H1 (cell line): Measurements from ENCODE around the gene AGBL4. TPM values are rescaled to one million over a fixed set of nuclear protein-coding genes. Genes with fewer than 3 reads are reported as not detected.

ENCODE experiments used
- CTCF ChIA-PET: fragments of 300-600 bp; sonication (Branson Sonifier 250); formaldehyde crosslinking; loops from one replicate; lab custom pipeline; 2021; ENCODE audit not compliant: partially characterized antibody; lab: Charles Lee
- POLR2A ChIA-PET: fragments of 300-600 bp; sonication (Branson Sonifier 250); formaldehyde crosslinking; loops from one replicate; lab custom pipeline; 2021; ENCODE audit warnings: inconsistent platforms; ENCODE audit not compliant: partially characterized antibody; lab: Charles Lee
- DNase-seq, 2 experiments: peaks; one replicate each; pipeline versions ENCODE4 v3.0.0 to v3.0.0-alpha.2; 2010 to 2022; ENCODE audit warnings: low spot score in 2 of 2, low read depth in 1 of 2, mixed read lengths in 1 of 2
- FAIRE-seq: peaks from 2 replicates; lab custom pipeline; 2011; peaks lifted over from hg19 to GRCh38; lab: Jason Lieb, UNC
- H2AFZ ChIP-seq: 2 replicates; pipeline ENCODE4 v1.8.1; 2012; ENCODE audit warnings: low read length, inconsistent platforms
- H2AK5ac ChIP-seq: 2 replicates; pipeline ENCODE4 v1.6.1; 2013; ENCODE audit warnings: low read depth, low read length
- H2BK120ac ChIP-seq: replicated peaks from 2 replicates; pipeline ENCODE3; 2013; ENCODE audit warnings: low read depth, low read length, inconsistent platforms
- H2BK12ac ChIP-seq: 2 replicates; pipeline ENCODE4 v1.6.1; 2013; ENCODE audit warnings: low read depth, low read length
- H2BK15ac ChIP-seq: 2 replicates; pipeline ENCODE4 v1.6.1; 2013; ENCODE audit warnings: low read length
- H2BK20ac ChIP-seq: 2 replicates; pipeline ENCODE4 v1.6.1; 2013; ENCODE audit warnings: low read length
- H2BK5ac ChIP-seq: 2 replicates; pipeline ENCODE4 v1.6.1; 2013; ENCODE audit warnings: low read depth, low read length
- H3K14ac ChIP-seq: 2 replicates; pipeline ENCODE4 v1.6.1; 2013; ENCODE audit warnings: inconsistent platforms; ENCODE audit not compliant: insufficient read length
- H3K18ac ChIP-seq: 2 replicates; pipeline ENCODE4 v1.6.1; 2013; ENCODE audit warnings: low read length; ENCODE audit errors: extremely low read depth
- H3K23ac ChIP-seq: 2 replicates; pipeline ENCODE4 v1.6.1; 2013; ENCODE audit warnings: inconsistent platforms; ENCODE audit not compliant: insufficient read length
- H3K23me2 ChIP-seq: 2 replicates; pipeline ENCODE4 v1.6.1; 2013; ENCODE audit warnings: low read depth, low read length
- H3K27ac ChIP-seq: 2 replicates; pipeline ENCODE4 v1.6.1; 2011; ENCODE audit warnings: low read depth, low read length, inconsistent platforms
- H3K27me3 ChIP-seq, 4 experiments: replicated peaks in 1 of 4; 1 replicate in 1 of 4; 2 replicates in 3 of 4; pipeline versions ENCODE4 v1.6.1 to v1.8.1; 2011 to 2013; ENCODE audit warnings: low read length in 3 of 4, mild to moderate bottlenecking in 3 of 4, inconsistent platforms in 2 of 4, mixed read lengths in 2 of 4, moderate library complexity in 1 of 4; ENCODE audit not compliant: control insufficient read depth in 3 of 4, insufficient read depth in 3 of 4; ENCODE audit errors: extremely low read depth in 1 of 4
- H3K36me3 ChIP-seq, 4 experiments: 2 replicates each; pipeline versions ENCODE4 v1.6.1 to v1.8.1; 2011 to 2013; ENCODE audit warnings: mild to moderate bottlenecking in 4 of 4, low read length in 3 of 4, moderate library complexity in 2 of 4, control low read depth in 1 of 4, inconsistent platforms in 1 of 4; ENCODE audit not compliant: insufficient read depth in 4 of 4, control insufficient read depth in 2 of 4
- H3K4ac ChIP-seq: replicated peaks from 2 replicates; pipeline ENCODE3; 2013; ENCODE audit warnings: low read length, low read depth, mixed read lengths, inconsistent platforms; ENCODE audit not compliant: insufficient read length
- H3K4me1 ChIP-seq, 4 experiments: replicated peaks in 1 of 4; 1 replicate in 1 of 4; 2 replicates in 3 of 4; pipeline versions ENCODE4 v1.6.1 to v1.8.1; 2011 to 2013; ENCODE audit warnings: low read length in 3 of 4, inconsistent platforms in 2 of 4, mixed read lengths in 1 of 4; ENCODE audit not compliant: insufficient read depth in 4 of 4, control insufficient read depth in 3 of 4
- H3K4me2 ChIP-seq, 2 experiments: 2 replicates each; pipeline versions ENCODE4 v1.6.1 to v1.8.1; 2011 to 2013; ENCODE audit warnings: low read depth in 2 of 2, low read length in 2 of 2, control low read depth in 1 of 2, inconsistent platforms in 1 of 2, mild to moderate bottlenecking in 1 of 2; ENCODE audit not compliant: insufficient read depth in 1 of 2
- H3K4me3 ChIP-seq, 4 experiments: fragments of 200-600, 300-600 bp in 1 of 4; sonication (generic), shearing (Covaris generic), sonication (Bioruptor Twin) in 1 of 4; 2 replicates each; pipeline versions ENCODE4 v1.5.1 to v1.8.1; 2011 to 2016; ENCODE audit warnings: low read length in 4 of 4, low read depth in 3 of 4, control low read depth in 2 of 4, inconsistent platforms in 2 of 4, mild to moderate bottlenecking in 2 of 4, mixed read lengths in 1 of 4, moderate library complexity in 1 of 4; ENCODE audit not compliant: insufficient read depth in 2 of 4; ENCODE audit errors: extremely low read depth in 1 of 4
- H3K56ac ChIP-seq: replicated peaks from 2 replicates; pipeline ENCODE3; 2013; ENCODE audit warnings: low read depth, mild to moderate bottlenecking, mixed read lengths, low read length, inconsistent platforms; ENCODE audit not compliant: insufficient read length
- H3K79me1 ChIP-seq: 2 replicates; pipeline ENCODE4 v1.6.1; 2013; ENCODE audit warnings: low read depth, low read length, control low read depth
- H3K79me2 ChIP-seq, 2 experiments: 2 replicates each; pipeline versions ENCODE4 v1.6.1 to v1.8.1; 2012 to 2013; ENCODE audit warnings: low read length in 2 of 2, mild to moderate bottlenecking in 2 of 2, inconsistent platforms in 1 of 2; ENCODE audit not compliant: insufficient read depth in 2 of 2, control insufficient read depth in 1 of 2
- H3K9ac ChIP-seq, 4 experiments: replicated peaks in 1 of 4; 1 replicate in 1 of 4; 2 replicates in 3 of 4; pipeline versions ENCODE4 v1.6.1 to v1.8.1; 2011 to 2013; ENCODE audit warnings: low read depth in 3 of 4, low read length in 3 of 4, control low read depth in 2 of 4, mild to moderate bottlenecking in 2 of 4, moderate library complexity in 2 of 4, inconsistent platforms in 1 of 4; ENCODE audit errors: extremely low read depth in 1 of 4
- H3K9me3 ChIP-seq, 2 experiments: 2 replicates each; pipeline versions ENCODE4 v1.6.1 to v1.8.1; 2012 to 2013; ENCODE audit warnings: mild to moderate bottlenecking in 2 of 2, moderate library complexity in 2 of 2, control low read depth in 1 of 2, inconsistent platforms in 1 of 2, low read depth in 1 of 2, low read length in 1 of 2, mixed read lengths in 1 of 2; ENCODE audit not compliant: insufficient read depth in 2 of 2
- H4K20me1 ChIP-seq, 2 experiments: replicated peaks in 1 of 2; 2 replicates each; pipeline versions ENCODE3 to v1.8.1; 2011 to 2013; ENCODE audit warnings: inconsistent platforms in 2 of 2, low read length in 2 of 2, mild to moderate bottlenecking in 1 of 2; ENCODE audit not compliant: insufficient read depth in 2 of 2, control insufficient read depth in 1 of 2
- H4K5ac ChIP-seq: 2 replicates; pipeline ENCODE4 v1.6.1; 2013; ENCODE audit warnings: low read length, low read depth, mixed read lengths, inconsistent platforms; ENCODE audit not compliant: insufficient read length
- H4K8ac ChIP-seq: 2 replicates; pipeline ENCODE4 v1.8.0; 2013; ENCODE audit warnings: mild to moderate bottlenecking, moderate library complexity, low read length, inconsistent platforms; ENCODE audit not compliant: insufficient read depth; ENCODE audit errors: extremely low read depth
- H4K91ac ChIP-seq: replicated peaks from 2 replicates; pipeline ENCODE3; 2013; ENCODE audit warnings: low read length, mixed read lengths, inconsistent platforms; ENCODE audit not compliant: insufficient read length
- BACH1 ChIP-seq: IDR thresholded peaks from 2 replicates; pipeline ENCODE4 v1.6.1; 2012; ENCODE audit warnings: low read length, improper control_type of control experiment
- BRCA1 ChIP-seq: IDR thresholded peaks from 2 replicates; pipeline ENCODE4 v1.6.1; 2012; ENCODE audit warnings: low read depth, low read length, improper control_type of control experiment
- CBX5 ChIP-seq: fragments of 300-800, 300-1000 bp; sonication (generic); IDR thresholded peaks from 2 replicates; pipeline ENCODE4 v1.7.1; 2016; ENCODE audit warnings: antibody characterized with exemption, low read length, low read depth
- CEBPB ChIP-seq: IDR thresholded peaks from 2 replicates; pipeline ENCODE4 v1.6.1; 2012; ENCODE audit warnings: low read depth, low read length
- CTBP2 ChIP-seq: IDR thresholded peaks from 2 replicates; pipeline ENCODE4 v1.7.0; 2011; ENCODE audit warnings: borderline replicate concordance, mild to moderate bottlenecking, moderate library complexity, mixed read lengths, low read length; ENCODE audit not compliant: insufficient read depth, insufficient read length
- E2F6 ChIP-seq: IDR thresholded peaks from 2 replicates; pipeline ENCODE4 v1.6.1; 2012; ENCODE audit warnings: inconsistent platforms
- EGR1 ChIP-seq: IDR thresholded peaks from 2 replicates; pipeline ENCODE4 v1.6.1; 2011; ENCODE audit warnings: low read depth, low read length, borderline replicate concordance
- EZH2 ChIP-seq: fragments of 200-600 bp; sonication (generic); IDR thresholded peaks from 2 replicates; pipeline ENCODE4 v1.7.1; 2012; ENCODE audit warnings: low read depth, mild to moderate bottlenecking, moderate library complexity, low read length, inconsistent platforms; ENCODE audit not compliant: severe bottlenecking
- NRF1 ChIP-seq: IDR thresholded peaks from 2 replicates; pipeline ENCODE4 v1.6.1; 2011; ENCODE audit warnings: mild to moderate bottlenecking, low read depth, low read length, improper control_type of control experiment
- RNF2 ChIP-seq: fragments of 200-900, 300-1000 bp; sonication (generic); IDR thresholded peaks from 2 replicates; pipeline ENCODE4 v1.7.1; 2016; ENCODE audit warnings: borderline replicate concordance, low read depth, mild to moderate bottlenecking, antibody characterized with exemption, low read length; ENCODE audit not compliant: poor library complexity, severe bottlenecking; ENCODE audit errors: missing control alignments
- SAP30 ChIP-seq: fragments of 300-600 bp; sonication (generic); IDR thresholded peaks from 2 replicates; pipeline ENCODE4 v1.7.1; 2012; ENCODE audit warnings: low read length, moderate library complexity, mild to moderate bottlenecking, inconsistent platforms; ENCODE audit not compliant: insufficient read depth, insufficient replicate concordance
- TCF12 ChIP-seq: IDR thresholded peaks from 2 replicates; pipeline ENCODE4 v1.6.1; 2011; ENCODE audit warnings: low read depth, mild to moderate bottlenecking, low read length
- YY1 ChIP-seq: IDR thresholded peaks from 2 replicates; pipeline ENCODE4 v1.6.1; 2011; ENCODE audit warnings: low read depth, mild to moderate bottlenecking, low read length
- WGBS, 2 experiments: shearing (Covaris generic) in 1 of 2; methylation state at CpG; one replicate each; pipeline versions ENCODE4 v1.1.6 to v1.1.7; 2013 to 2015; ENCODE audit warnings: low lambda C conversion rate in 2 of 2, mixed read lengths in 2 of 2, inconsistent platforms in 1 of 2, low coverage in 1 of 2, missing lambda C conversion rate in 1 of 2; ENCODE audit not compliant: insufficient replicate concordance in 2 of 2, insufficient coverage in 1 of 2, insufficient read length in 1 of 2; ENCODE audit errors: extremely low coverage in 1 of 2, missing lambda C conversion rate in 1 of 2; 5-methylcytosine and 5-hydroxymethylcytosine counted together
- polyA plus RNA-seq, 7 experiments: library from polyadenylated mRNA; depleted of rRNA in 3 of 7; stranded (reverse) in 5 of 7; unstranded in 2 of 7; fragments of >200 nt in 5 of 7; fragments of 200-250 nt in 2 of 7; gene quantifications; 1 replicate in 5 of 7; 2 replicates in 1 of 7; 4 replicates in 1 of 7; pipeline versions ENCODE4 v1.2.1 to v1.2.3, GENCODE V29; 2011 to 2013; ENCODE audit warnings: missing spikeins in 2 of 7, mixed read lengths in 2 of 7
- total RNA-seq: library from RNA; stranded (reverse); fragmentation: NEBNext Ultra II Directional; extraction: Animal tissue kit (Norgen Biotek cat#: 25700); gene quantifications from 2 replicates; pipeline ENCODE4 v1.2.1, GENCODE V29; 2021

Gene AGBL4
- total and polyA plus RNA-seq, 2 of the 8 experiments (the other 6 are each of a cell fraction or from before 2014, with no cell fraction given), result 0.41 to 0.45 TPM

GRCh38 chr1:49971088-49971487 lies 52.7 kb downstream of the AGBL4 start:
- no peak overlapping the region for H3K27ac ChIP-seq
- WGBS, 2 experiments, result 89% methylated on average over 2 of the region's 2 CpGs; no CpG with 5 or more reads in 1 of the 2 experiments
- no peak overlapping the region for H3K4ac ChIP-seq
- H3K79me1 ChIP-seq, result no peaks in the 10 kb centered on the region
- H3K4me1 ChIP-seq, result no peaks in the 10 kb centered on the region
- H4K5ac ChIP-seq, result no peak overlapping the region
- DNase-seq, result no peak
- no peak overlapping the region for H3K4me3 ChIP-seq
- H3K9me3 ChIP-seq, result peaks cover 41 to 52% of the 10 kb centered on the region in 2 experiments
- H2BK12ac ChIP-seq, result no peak overlapping the region
- H3K56ac ChIP-seq, result no peak overlapping the region
- no peak overlapping the region for H3K4me2 ChIP-seq
- TF ChIP-seq RNF2, result no peak
- no peak for TF ChIP-seq CTBP2
- no peak for TF ChIP-seq EGR1
- TF ChIP-seq BRCA1, result no peak
- TF ChIP-seq EZH2, result no peak
- TF ChIP-seq TCF12, result no peak
- no peak for TF ChIP-seq CEBPB
- no peak for TF ChIP-seq SAP30
- no peak for TF ChIP-seq YY1
- TF ChIP-seq E2F6, result no peak
- TF ChIP-seq CBX5, result no peak
- no peak for TF ChIP-seq NRF1
- TF ChIP-seq BACH1, result no peak
- no peaks in the 10 kb centered on the region; the same call in 1 of the 2 replicates for H3K23me2 ChIP-seq
- CTCF ChIA-PET, result interaction anchor here (0.6 kb wide), 1 partner anchor 871 kb away, joined by 3 read pairs; no protein-coding TSS in a partner anchor
- no peaks in the 10 kb centered on the region for H3K36me3 ChIP-seq
- FAIRE-seq, result no peak
- no peak overlapping the region for H4K91ac ChIP-seq
- no peak overlapping the region for H2BK15ac ChIP-seq
- H2BK5ac ChIP-seq, result no peak overlapping the region
- no peaks in the 10 kb centered on the region for H3K79me2 ChIP-seq
- no peak overlapping the region for H2AFZ ChIP-seq
- no peak overlapping the region for H3K23ac ChIP-seq
- no peak overlapping the region for H3K14ac ChIP-seq
- no peak overlapping the region for H4K8ac ChIP-seq
- no peak overlapping the region for H3K18ac ChIP-seq
- no peak overlapping the region for H2BK20ac ChIP-seq
- no peak overlapping the region for H2BK120ac ChIP-seq
- H3K27me3 ChIP-seq, result no peaks in the 10 kb centered on the region
- no peak overlapping the region for H2AK5ac ChIP-seq
- POLR2A ChIA-PET, result no interaction called here
- H3K9ac ChIP-seq, result no peak overlapping the region
- no peaks in the 10 kb centered on the region for H4K20me1 ChIP-seq
